ENCODE results near the gene SMYD4.
A peak's percentile ranks its signal among the peaks of the same experiment; 100 is the strongest.

SMYD4 gene

GRCh38 chr17:1829592-1830257 is at the start of gene SMYD4, which contains the start of gene RPA1:
TSS of gene SMYD4 (minus strand) at chr17:1829902. CDS start at chr17:1827994, 1,908 bp downstream.
TSS of gene RPA1 (plus strand) at chr17:1830005. CDS start at chr17:1830094, 89 bp downstream.
- TF ChIP-seq, protein P1, sequence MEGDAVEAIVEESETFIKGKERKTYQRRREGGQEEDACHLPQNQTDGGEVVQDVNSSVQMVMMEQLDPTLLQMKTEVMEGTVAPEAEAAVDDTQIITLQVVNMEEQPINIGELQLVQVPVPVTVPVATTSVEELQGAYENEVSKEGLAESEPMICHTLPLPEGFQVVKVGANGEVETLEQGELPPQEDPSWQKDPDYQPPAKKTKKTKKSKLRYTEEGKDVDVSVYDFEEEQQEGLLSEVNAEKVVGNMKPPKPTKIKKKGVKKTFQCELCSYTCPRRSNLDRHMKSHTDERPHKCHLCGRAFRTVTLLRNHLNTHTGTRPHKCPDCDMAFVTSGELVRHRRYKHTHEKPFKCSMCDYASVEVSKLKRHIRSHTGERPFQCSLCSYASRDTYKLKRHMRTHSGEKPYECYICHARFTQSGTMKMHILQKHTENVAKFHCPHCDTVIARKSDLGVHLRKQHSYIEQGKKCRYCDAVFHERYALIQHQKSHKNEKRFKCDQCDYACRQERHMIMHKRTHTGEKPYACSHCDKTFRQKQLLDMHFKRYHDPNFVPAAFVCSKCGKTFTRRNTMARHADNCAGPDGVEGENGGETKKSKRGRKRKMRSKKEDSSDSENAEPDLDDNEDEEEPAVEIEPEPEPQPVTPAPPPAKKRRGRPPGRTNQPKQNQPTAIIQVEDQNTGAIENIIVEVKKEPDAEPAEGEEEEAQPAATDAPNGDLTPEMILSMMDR (conservative IDR thresholded peaks at IDR 0.05; ENCODE audit: low read depth, low read length) = no peak
- DNase-seq (ENCODE audit: low read depth) = peak; percentile 49
- H3K4me3 ChIP-seq (ENCODE audit: low read length) = peak within 1 kb of the TSS; percentile 83

DNA sequence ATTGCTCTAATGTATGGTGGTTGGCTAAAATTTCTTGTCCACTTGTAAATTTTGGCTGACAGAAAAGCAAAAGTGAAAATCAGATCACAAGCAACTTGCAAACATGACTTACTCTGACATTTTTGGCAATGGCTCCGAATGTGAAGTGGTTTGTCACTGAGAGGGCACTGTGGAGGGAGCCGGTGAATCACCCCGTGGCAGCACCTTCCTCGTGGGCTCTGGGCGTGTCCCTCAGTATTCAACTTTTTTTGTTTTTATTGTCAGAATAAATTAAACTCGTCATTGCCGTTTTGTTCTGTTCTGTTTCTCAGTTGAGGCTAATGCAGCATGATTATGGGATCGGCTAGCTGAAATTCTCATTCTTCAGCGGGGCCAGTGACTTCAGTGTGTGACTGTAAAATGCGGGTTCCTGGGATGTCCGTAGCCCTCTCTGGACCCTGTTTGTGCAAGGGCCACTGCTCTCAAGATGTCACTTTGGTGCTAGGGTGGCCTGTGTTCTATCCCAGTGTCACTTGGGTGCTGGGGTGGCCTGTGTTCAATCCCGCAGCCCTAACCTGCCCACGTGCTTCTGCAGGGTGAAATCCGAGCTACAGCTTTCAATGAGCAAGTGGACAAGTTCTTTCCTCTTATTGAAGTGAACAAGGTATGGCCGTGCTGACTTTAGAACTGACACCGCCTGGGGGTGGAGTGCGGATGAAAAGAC is 48.9 kb upstream of the SMYD4 start:
- no peak for DNase-seq (ENCODE audit: low read depth)
- TF ChIP-seq, protein P1 (conservative IDR thresholded peaks at IDR 0.05; ENCODE audit: low read depth, low read length) = no peak
- H3K4me3 ChIP-seq (ENCODE audit: low read length) = no peak overlapping the region

GRCh38 chr17:1875597-1875996 is 45.9 kb upstream of the SMYD4 start:
- no peak overlapping the region for H3K4me3 ChIP-seq (ENCODE audit: low read length)
- TF ChIP-seq, protein P1 (conservative IDR thresholded peaks at IDR 0.05; ENCODE audit: low read depth, low read length) = no peak
- DNase-seq (ENCODE audit: low read depth) = no peak

DNA sequence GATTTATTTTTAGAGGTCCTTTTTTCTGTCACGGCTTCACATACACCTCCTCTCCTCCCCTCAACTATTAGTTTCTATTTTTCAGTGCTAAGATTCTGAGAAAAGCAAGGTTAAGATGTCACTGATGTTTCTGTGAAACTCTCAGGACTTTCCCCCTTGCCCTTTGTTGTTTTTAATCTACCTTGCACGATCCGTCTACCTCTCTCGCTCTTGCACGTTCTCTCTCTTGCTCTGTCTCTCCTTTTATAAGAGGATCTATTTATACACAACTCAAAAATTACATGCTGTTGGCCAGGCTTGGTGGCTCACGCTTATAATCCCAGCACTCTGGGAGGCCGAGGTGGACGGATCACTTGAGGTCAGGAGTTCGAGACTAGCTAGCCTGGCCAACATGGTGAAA is 43.7 kb upstream of the SMYD4 start:
- TF ChIP-seq, protein P1 (conservative IDR thresholded peaks at IDR 0.05; ENCODE audit: low read depth, low read length) = no peak
- no peak overlapping the region for H3K4me3 ChIP-seq (ENCODE audit: low read length)
- DNase-seq (ENCODE audit: low read depth) = no peak

DNA sequence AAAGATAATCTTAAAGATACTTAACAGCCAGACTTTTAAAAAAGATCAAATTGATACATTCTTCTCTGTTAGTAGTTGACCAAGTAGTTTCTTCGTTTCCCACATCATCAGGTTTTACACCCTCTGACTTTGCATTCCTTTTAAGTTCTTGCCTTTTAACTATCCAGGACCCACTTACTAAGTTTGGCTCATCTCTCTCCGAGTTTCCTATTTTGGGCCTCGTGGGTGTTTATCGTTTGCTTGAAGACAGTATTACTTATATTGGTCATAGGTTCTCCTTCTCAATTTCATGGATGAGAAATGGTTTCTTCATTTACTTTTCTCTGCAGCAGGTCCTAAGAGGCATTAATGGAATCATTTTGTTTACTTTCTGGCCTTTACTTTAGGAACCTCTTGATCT is 43.3 kb upstream of the SMYD4 start:
- no peak overlapping the region for H3K4me3 ChIP-seq (ENCODE audit: low read length)
- DNase-seq (ENCODE audit: low read depth) = no peak
- TF ChIP-seq, protein P1 (conservative IDR thresholded peaks at IDR 0.05; ENCODE audit: low read depth, low read length) = no peak

GRCh38 chr17:1872254-1872653 is 42.6 kb upstream of the SMYD4 start:
- H3K4me3 ChIP-seq (ENCODE audit: low read length) = no peak overlapping the region
- DNase-seq (ENCODE audit: low read depth) = no peak

More at GRCh38 chr17:1872254-1872653, 42.6 kb upstream of the SMYD4 start:
- TF ChIP-seq, protein P1 (conservative IDR thresholded peaks at IDR 0.05; ENCODE audit: low read depth, low read length) = no peak
